Pericardium fibroblast (primary cell): ENCODE measurements around the gene NLRP13. TPM values are rescaled to one million over a fixed set of nuclear protein-coding genes. Genes with fewer than 3 reads are reported as not detected.

ENCODE experiments used
- total RNA-seq: library from RNA; depleted of rRNA; stranded (reverse); fragments of >200 nt; gene quantifications from 2 replicates; pipeline ENCODE4 v1.2.3, GENCODE V29; 2015

NLRP13 gene
- not detected in 2 replicates for total RNA-seq

GRCh38 chr19:55931936-55932386 is at the start of gene NLRP13:
NLRP13 (minus strand) TSS chr19:55932336; CDS start chr19:55932311, 25 bp downstream.

GRCh38 chr19:55947532-55947931 is 15.4 kb upstream of the NLRP13 start, which contains the start of gene NLRP8:
NLRP8 (plus strand) TSS chr19:55947832.

Other genes with a start within 250 kb of the NLRP13 start
- gene NLRP9, start 193.9 kb downstream of the NLRP13 start, total RNA-seq: not detected in 2 replicates
- not detected in 2 replicates for gene RFPL4A, start 173.2 kb downstream of the NLRP13 start, total RNA-seq
- gene RFPL4AL1, start 163.2 kb downstream of the NLRP13 start, total RNA-seq: not detected in 2 replicates
- not detected in 2 replicates for gene NLRP11, start 100.3 kb downstream of the NLRP13 start, total RNA-seq
- gene NLRP4, start 95.8 kb downstream of the NLRP13 start, total RNA-seq: not detected in 2 replicates
- gene NLRP8, start 15.5 kb upstream of the NLRP13 start, total RNA-seq: not detected in 2 replicates
- gene NLRP5, start 54.4 kb upstream of the NLRP13 start, total RNA-seq: not detected in 2 replicates
- gene ZNF787, start 189.0 kb upstream of the NLRP13 start, total RNA-seq: 21.4 and 25.0 TPM in 2 replicates
- 29.9 and 40.0 TPM in 2 replicates for gene ZNF444, start 209.0 kb upstream of the NLRP13 start, total RNA-seq
- not detected in 2 replicates for gene GALP, start 243.7 kb upstream of the NLRP13 start, total RNA-seq